KOPT-K1 (cell line): ENCODE data around the gene LRP1B.

ENCODE experiments used
- H3K27ac ChIP-seq: fragments of 200-600 bp; sonication (generic); 2 replicates; pipeline ENCODE4 v1.5.1; 2016; ENCODE audit warnings: antibody characterized with exemption, mild to moderate bottlenecking, low read depth, low read length; ENCODE audit not compliant: poor library complexity, severe bottlenecking
- H3K36me3 ChIP-seq: fragments of 200-600 bp; sonication (generic); 2 replicates; pipeline ENCODE4 v1.5.1; 2017; ENCODE audit warnings: antibody characterized with exemption, mild to moderate bottlenecking, low read length, moderate library complexity; ENCODE audit not compliant: insufficient read depth
- H3K9me3 ChIP-seq: fragments of 200-600 bp; sonication (generic); 2 replicates; pipeline ENCODE4 v1.5.1; 2017; ENCODE audit warnings: antibody characterized with exemption, low read length, mild to moderate bottlenecking; ENCODE audit not compliant: insufficient read depth, poor library complexity, severe bottlenecking

LRP1B gene

GRCh38 chr2:141711627-141712026 is 419.2 kb downstream of the LRP1B start:
- no peaks in the 10 kb centered on the region for H3K36me3 ChIP-seq
- H3K9me3 ChIP-seq: no peaks in the 10 kb centered on the region
- no peak overlapping the region for H3K27ac ChIP-seq

GRCh38 chr2:141710589-141711239 is 420.1 kb downstream of the LRP1B start:
- H3K27ac ChIP-seq: no peak overlapping the region
- H3K9me3 ChIP-seq: no peaks in the 10 kb centered on the region

GRCh38 chr2:141709756-141710155 is 421.1 kb downstream of the LRP1B start:
- no peak overlapping the region for H3K27ac ChIP-seq
- no peaks in the 10 kb centered on the region for H3K36me3 ChIP-seq
- no peaks in the 10 kb centered on the region for H3K9me3 ChIP-seq

More at GRCh38 chr2:141710589-141711239, 420.1 kb downstream of the LRP1B start:
- no peaks in the 10 kb centered on the region for H3K36me3 ChIP-seq

GRCh38 chr2:141707486-141707885 is 423.3 kb downstream of the LRP1B start:
- Histone ChIP-seq H3K36me3 (no peaks in the 10 kb centered on the region), H3K9me3 (no peaks in the 10 kb centered on the region), H3K27ac (no peak overlapping the region)

GRCh38 chr2:141704541-141704940 is 426.3 kb downstream of the LRP1B start:
- no peaks in the 10 kb centered on the region for H3K9me3 ChIP-seq
- no peaks in the 10 kb centered on the region for H3K36me3 ChIP-seq
- H3K27ac ChIP-seq: no peak overlapping the region

GRCh38 chr2:141703501-141703900 is 427.3 kb downstream of the LRP1B start:
- H3K27ac ChIP-seq: no peak overlapping the region
- H3K9me3 ChIP-seq: no peaks in the 10 kb centered on the region

GRCh38 chr2:141701618-141702017 is 429.2 kb downstream of the LRP1B start:
- Histone ChIP-seq H3K9me3 (no peaks in the 10 kb centered on the region), H3K27ac (no peak overlapping the region)

More at GRCh38 chr2:141703501-141703900, 427.3 kb downstream of the LRP1B start:
- H3K36me3 ChIP-seq: no peaks in the 10 kb centered on the region

GRCh38 chr2:141699573-141699972 is 431.2 kb downstream of the LRP1B start:
- Histone ChIP-seq H3K36me3 (no peaks in the 10 kb centered on the region), H3K9me3 (no peaks in the 10 kb centered on the region), H3K27ac (no peak overlapping the region)

More at GRCh38 chr2:141701618-141702017, 429.2 kb downstream of the LRP1B start:
- no peaks in the 10 kb centered on the region for H3K36me3 ChIP-seq

GRCh38 chr2:141698500-141698899 is 432.3 kb downstream of the LRP1B start:
- Histone ChIP-seq H3K9me3 (no peaks in the 10 kb centered on the region), H3K27ac (no peak overlapping the region)

GRCh38 chr2:141697035-141697434 is 433.8 kb downstream of the LRP1B start:
- Histone ChIP-seq H3K27ac (no peak overlapping the region), H3K36me3 (no peaks in the 10 kb centered on the region), H3K9me3 (no peaks in the 10 kb centered on the region)

More at GRCh38 chr2:141698500-141698899, 432.3 kb downstream of the LRP1B start:
- no peaks in the 10 kb centered on the region for H3K36me3 ChIP-seq

GRCh38 chr2:141694180-141694579 is 436.6 kb downstream of the LRP1B start:
- Histone ChIP-seq H3K27ac (no peak overlapping the region), H3K36me3 (no peaks in the 10 kb centered on the region), H3K9me3 (no peaks in the 10 kb centered on the region)

GRCh38 chr2:141692829-141693228 is 438.0 kb downstream of the LRP1B start:
- no peaks in the 10 kb centered on the region for H3K9me3 ChIP-seq
- no peaks in the 10 kb centered on the region for H3K36me3 ChIP-seq
- H3K27ac ChIP-seq: no peak overlapping the region

GRCh38 chr2:141676139-141676538 is 454.7 kb downstream of the LRP1B start:
- no peaks in the 10 kb centered on the region for H3K36me3 ChIP-seq
- no peaks in the 10 kb centered on the region for H3K9me3 ChIP-seq
- H3K27ac ChIP-seq: no peak overlapping the region

- no peaks in the 10 kb centered on the region for H3K36me3 ChIP-seq
- no peak overlapping the region for H3K27ac ChIP-seq
- no peaks in the 10 kb centered on the region for H3K9me3 ChIP-seq
Measured at GRCh38 chr2:141666191-141666590, 464.6 kb downstream of the LRP1B start.

GRCh38 chr2:141660232-141660631 is 470.6 kb downstream of the LRP1B start:
- no peak overlapping the region for H3K27ac ChIP-seq
- no peaks in the 10 kb centered on the region for H3K9me3 ChIP-seq
- no peaks in the 10 kb centered on the region for H3K36me3 ChIP-seq

- Histone ChIP-seq H3K9me3 (no peaks in the 10 kb centered on the region), H3K27ac (no peak overlapping the region), H3K36me3 (no peaks in the 10 kb centered on the region)
Measured at GRCh38 chr2:141654311-141654710, 476.5 kb downstream of the LRP1B start.
